ENCODE measurements around the gene HIVEP3.

GRCh38 chr1:41655632-41656031 lies 263.1 kb downstream of the HIVEP3 start:
- TF ChIP-seq, protein P1, sequence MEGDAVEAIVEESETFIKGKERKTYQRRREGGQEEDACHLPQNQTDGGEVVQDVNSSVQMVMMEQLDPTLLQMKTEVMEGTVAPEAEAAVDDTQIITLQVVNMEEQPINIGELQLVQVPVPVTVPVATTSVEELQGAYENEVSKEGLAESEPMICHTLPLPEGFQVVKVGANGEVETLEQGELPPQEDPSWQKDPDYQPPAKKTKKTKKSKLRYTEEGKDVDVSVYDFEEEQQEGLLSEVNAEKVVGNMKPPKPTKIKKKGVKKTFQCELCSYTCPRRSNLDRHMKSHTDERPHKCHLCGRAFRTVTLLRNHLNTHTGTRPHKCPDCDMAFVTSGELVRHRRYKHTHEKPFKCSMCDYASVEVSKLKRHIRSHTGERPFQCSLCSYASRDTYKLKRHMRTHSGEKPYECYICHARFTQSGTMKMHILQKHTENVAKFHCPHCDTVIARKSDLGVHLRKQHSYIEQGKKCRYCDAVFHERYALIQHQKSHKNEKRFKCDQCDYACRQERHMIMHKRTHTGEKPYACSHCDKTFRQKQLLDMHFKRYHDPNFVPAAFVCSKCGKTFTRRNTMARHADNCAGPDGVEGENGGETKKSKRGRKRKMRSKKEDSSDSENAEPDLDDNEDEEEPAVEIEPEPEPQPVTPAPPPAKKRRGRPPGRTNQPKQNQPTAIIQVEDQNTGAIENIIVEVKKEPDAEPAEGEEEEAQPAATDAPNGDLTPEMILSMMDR (IDR thresholded peaks at IDR 0.05), result no peak
- TF ChIP-seq POLR2A (IDR thresholded peaks at IDR 0.05), result no peak

All from right lobe of liver (tissue), 4 donors.